Testis (tissue), 2 donors: ENCODE data around the gene RAB40B.

Source experiments
- CTCF ChIP-seq, 3 experiments: fragments of 450-650 bp in 2 of 3; fragments of 200-600 bp in 1 of 3; sonication (generic) in 1 of 3; IDR thresholded peaks; one replicate each; pipeline ENCODE4 v1.5.1; 2016 to 2019; ENCODE audit warnings: antibody characterized with exemption in 3 of 3, mild to moderate bottlenecking in 2 of 3, moderate library complexity in 1 of 3
- POLR2A ChIP-seq: fragments of 450-650 bp; IDR thresholded peaks from one replicate; pipeline ENCODE4 v1.6.1; 2017; ENCODE audit warnings: antibody characterized with exemption, mild to moderate bottlenecking, moderate library complexity

- TF ChIP-seq POLR2A (no peak), CTCF (IDR thresholded peaks at IDR 0.05) (no peak)
These were observed 20.6 kb upstream of the RAB40B start for GRCh38 chr17:82718986-82719685.
